HG02973 (cell line): ENCODE data around the gene PSMD14.

ENCODE experiments used
- ATAC-seq: cut with Tn5 transposase; IDR thresholded peaks from one replicate; pipeline ENCODE4 v1.9.1; 2021; ENCODE audit warnings: moderate library complexity; ENCODE audit not compliant: unreplicated experiment

Gene PSMD14

GRCh38 chr2:161381546-161381945, 73.3 kb downstream of the PSMD14 start:
- no peak for ATAC-seq

GRCh38 chr2:161382747-161383146, 74.5 kb downstream of the PSMD14 start:
- no peak for ATAC-seq

GRCh38 chr2:161384864-161385263, 76.6 kb downstream of the PSMD14 start:
- ATAC-seq, result peak; percentile 85

GRCh38 chr2:161386228-161386824, 78.1 kb downstream of the PSMD14 start:
- ATAC-seq, result no peak

- ATAC-seq, result no peak
Observed at GRCh38 chr2:161388146-161388779, 80.0 kb downstream of the PSMD14 start.

GRCh38 chr2:161391737-161392506, 83.7 kb downstream of the PSMD14 start:
- no peak for ATAC-seq

- ATAC-seq, result no peak
Observed at GRCh38 chr2:161400076-161400475, 91.9 kb downstream of the PSMD14 start.

- ATAC-seq, result no peak
Observed at GRCh38 chr2:161402297-161402696, 94.1 kb downstream of the PSMD14 start.

- no peak for ATAC-seq
Observed at GRCh38 chr2:161406316-161406715, 98.1 kb downstream of the PSMD14 start.

GRCh38 chr2:161407597-161407996, 99.4 kb downstream of the PSMD14 start:
- ATAC-seq, result no peak

GRCh38 chr2:161409308-161409907, 101.2 kb downstream of the PSMD14 start:
- no peak for ATAC-seq

- ATAC-seq, result no peak
Observed at GRCh38 chr2:161412346-161412745, 104.1 kb downstream of the PSMD14 start.

- ATAC-seq, result peak; percentile 29
Observed at GRCh38 chr2:161414042-161415033, 106.1 kb downstream of the PSMD14 start.

- ATAC-seq, result no peak
Observed at GRCh38 chr2:161415034-161415986, 107.1 kb downstream of the PSMD14 start.

- ATAC-seq, result no peak
Observed at GRCh38 chr2:161415987-161416707, 107.9 kb downstream of the PSMD14 start, which contains the start of gene TBR1. Gene TBR1, plus strand, starts transcription at chr2:161416297. Its CDS starts 114 bp downstream, at chr2:161416411.

GRCh38 chr2:161416708-161417437, 108.6 kb downstream of the PSMD14 start:
- no peak for ATAC-seq

- ATAC-seq, result no peak
Observed at GRCh38 chr2:161417438-161418274, 109.4 kb downstream of the PSMD14 start.
